Spleen (tissue), 7 donors: ENCODE data around the gene MEGF6.

Experiments used
- POLR2AphosphoS5 ChIP-seq, 3 donors: sonication (generic); formaldehyde crosslinking; IDR thresholded peaks; one replicate each; pipeline ENCODE4 v1.5.1; 2017; ENCODE audit warnings: antibody characterized with exemption in 3 of 3
- TF ChIP-seq, protein P1 (sequence below), 11 experiments: fragments of 200-600 bp in 7 of 11; fragments of 450-650 bp in 4 of 11; sonication (generic) in 4 of 11; IDR thresholded peaks in 8 of 11; conservative IDR thresholded peaks in 3 of 11; 1 replicate in 7 of 11; 2 replicates in 4 of 11; pipeline versions ENCODE4 v1.4.0 to v1.8.0; 2016 to 2021; ENCODE audit warnings: antibody characterized with exemption in 11 of 11, inconsistent platforms in 4 of 11, mild to moderate bottlenecking in 1 of 11
- donor health status: DM: no; HTN: no; CAD: no; lungs with moderate emphysema.
- donor health status: DM: no; HTN: no; CAD: no.
- donor health status: DM: no; HTN: no; CAD: no.

DNA sequence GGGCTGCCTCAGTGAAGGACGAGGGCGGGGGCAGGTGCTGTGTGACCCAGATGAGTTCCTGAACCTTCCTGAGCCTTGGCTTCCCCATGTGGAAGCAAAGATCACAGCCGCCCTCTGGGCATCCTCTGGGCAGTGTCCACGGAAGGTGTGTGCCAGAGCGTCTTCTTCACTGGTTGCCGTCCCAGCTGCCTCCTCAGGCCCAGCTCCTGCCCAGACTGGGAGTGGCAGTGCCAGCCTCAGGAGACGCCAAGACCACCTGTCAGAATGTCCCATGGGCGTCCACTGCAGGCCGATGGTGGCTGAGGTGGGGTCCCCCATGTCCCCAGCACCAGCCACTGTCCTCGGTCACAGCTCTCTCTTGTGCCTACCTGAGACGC lies 146.7 kb downstream of the MEGF6 start:
- TF ChIP-seq, protein P1, sequence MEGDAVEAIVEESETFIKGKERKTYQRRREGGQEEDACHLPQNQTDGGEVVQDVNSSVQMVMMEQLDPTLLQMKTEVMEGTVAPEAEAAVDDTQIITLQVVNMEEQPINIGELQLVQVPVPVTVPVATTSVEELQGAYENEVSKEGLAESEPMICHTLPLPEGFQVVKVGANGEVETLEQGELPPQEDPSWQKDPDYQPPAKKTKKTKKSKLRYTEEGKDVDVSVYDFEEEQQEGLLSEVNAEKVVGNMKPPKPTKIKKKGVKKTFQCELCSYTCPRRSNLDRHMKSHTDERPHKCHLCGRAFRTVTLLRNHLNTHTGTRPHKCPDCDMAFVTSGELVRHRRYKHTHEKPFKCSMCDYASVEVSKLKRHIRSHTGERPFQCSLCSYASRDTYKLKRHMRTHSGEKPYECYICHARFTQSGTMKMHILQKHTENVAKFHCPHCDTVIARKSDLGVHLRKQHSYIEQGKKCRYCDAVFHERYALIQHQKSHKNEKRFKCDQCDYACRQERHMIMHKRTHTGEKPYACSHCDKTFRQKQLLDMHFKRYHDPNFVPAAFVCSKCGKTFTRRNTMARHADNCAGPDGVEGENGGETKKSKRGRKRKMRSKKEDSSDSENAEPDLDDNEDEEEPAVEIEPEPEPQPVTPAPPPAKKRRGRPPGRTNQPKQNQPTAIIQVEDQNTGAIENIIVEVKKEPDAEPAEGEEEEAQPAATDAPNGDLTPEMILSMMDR (IDR thresholded peaks at IDR 0.05 in 8 of 11, conservative IDR thresholded peaks at IDR 0.05 in 3 of 11) = no peak
- TF ChIP-seq POLR2AphosphoS5 (IDR thresholded peaks at IDR 0.05) = no peak
